Measurements from ENCODE around the gene PDCL2.

GRCh38 chr4:55608591-55608990, 16.5 kb upstream of the PDCL2 start:
- TF ChIP-seq POLR2A (IDR thresholded peaks at IDR 0.05) (no peak), CTCF (IDR thresholded peaks at IDR 0.05) (no peak)
